ENCODE results near the gene KIAA1755.

Gene KIAA1755

GRCh38 chr20:38225240-38225899, 35.2 kb downstream of the KIAA1755 start:
- DNase-seq (ENCODE audit: low spot score) = no peak
- no peak for TF ChIP-seq CTCF (IDR thresholded peaks at IDR 0.05; ENCODE audit: extremely low read depth, missing control alignments)

- TF ChIP-seq CTCF (IDR thresholded peaks at IDR 0.05; ENCODE audit: extremely low read depth, missing control alignments) = no peak
- DNase-seq (ENCODE audit: low spot score) = no peak
Measured at GRCh38 chr20:38224531-38224930, 36.0 kb downstream of the KIAA1755 start.

GRCh38 chr20:38223743-38224100, 36.8 kb downstream of the KIAA1755 start:
- no peak for DNase-seq (ENCODE audit: low spot score)
- TF ChIP-seq CTCF (IDR thresholded peaks at IDR 0.05; ENCODE audit: extremely low read depth, missing control alignments) = no peak

GRCh38 chr20:38222923-38223742, 37.4 kb downstream of the KIAA1755 start:
- no peak for TF ChIP-seq CTCF (IDR thresholded peaks at IDR 0.05; ENCODE audit: extremely low read depth, missing control alignments)
- DNase-seq (ENCODE audit: low spot score) = no peak

- DNase-seq (ENCODE audit: low spot score) = peak; percentile 80
- TF ChIP-seq CTCF (IDR thresholded peaks at IDR 0.05; ENCODE audit: extremely low read depth, missing control alignments) = peak; percentile 74
Measured at GRCh38 chr20:38222231-38222922, 38.2 kb downstream of the KIAA1755 start.

- DNase-seq (ENCODE audit: low spot score) = peak; percentile 87
- peak; percentile 93 for TF ChIP-seq CTCF (IDR thresholded peaks at IDR 0.05; ENCODE audit: extremely low read depth, missing control alignments)
Measured at GRCh38 chr20:38221119-38221589, 39.4 kb downstream of the KIAA1755 start.
